Astrocyte of the spinal cord (primary cell): Measurements from ENCODE around the gene KCNQ1.

Source experiments
- DNase-seq: peaks from one replicate; pipeline ENCODE4 v3.0.0; 2011; ENCODE audit warnings: low read depth, low spot score
- H3K4me3 ChIP-seq: 2 replicates; pipeline ENCODE4 v1.5.1; 2011; ENCODE audit warnings: low read depth, mild to moderate bottlenecking, low read length, moderate library complexity
- in situ Hi-C: cut with HindIII; loops from 2 replicates; pipeline ENCODE4 v1.10.0; 2017; ENCODE audit warnings: low sequenced_read_pairs
- TF ChIP-seq, protein P1 (sequence below): IDR thresholded peaks from 2 replicates; pipeline ENCODE4 v1.5.1; 2012; ENCODE audit warnings: low read depth, mild to moderate bottlenecking, low read length, inconsistent platforms

The KCNQ1 gene

DNA sequence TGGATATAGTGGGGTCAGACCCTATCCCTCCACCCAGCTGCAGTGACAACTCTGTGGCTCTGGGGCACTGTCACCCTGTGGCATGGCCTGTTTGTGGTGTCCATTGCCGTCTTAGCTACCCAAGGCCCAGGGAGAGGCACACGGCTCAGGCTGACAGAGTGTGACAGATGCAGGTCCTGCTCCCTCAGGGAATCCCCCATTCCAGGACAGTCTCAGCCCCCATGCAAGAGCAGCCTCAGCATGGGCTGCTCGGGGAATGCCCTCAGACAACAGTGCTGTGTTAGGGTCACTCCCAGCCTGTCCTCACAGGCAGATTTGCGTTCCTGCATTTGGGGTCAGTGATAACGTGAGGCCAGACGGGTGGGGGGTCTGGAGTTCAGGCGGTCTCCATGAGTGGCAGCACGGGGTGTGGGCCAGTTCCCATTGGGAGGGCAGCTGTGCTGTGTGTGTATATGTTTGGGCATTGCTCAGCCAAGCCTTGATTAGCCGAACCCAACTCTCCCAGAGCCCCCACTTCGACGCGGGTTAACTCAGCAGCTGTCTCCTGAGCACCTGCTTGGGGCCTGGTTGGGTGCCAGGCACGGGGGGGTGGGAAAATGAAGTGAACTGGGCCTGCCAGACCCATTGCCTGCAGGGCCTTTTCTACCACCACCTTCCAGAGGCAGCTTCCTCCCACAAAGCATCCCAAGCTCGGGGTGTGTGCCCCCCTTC lies 260.2 kb downstream of the KCNQ1 start:
- in situ Hi-C loops, result no loop called here
- TF ChIP-seq, protein P1, sequence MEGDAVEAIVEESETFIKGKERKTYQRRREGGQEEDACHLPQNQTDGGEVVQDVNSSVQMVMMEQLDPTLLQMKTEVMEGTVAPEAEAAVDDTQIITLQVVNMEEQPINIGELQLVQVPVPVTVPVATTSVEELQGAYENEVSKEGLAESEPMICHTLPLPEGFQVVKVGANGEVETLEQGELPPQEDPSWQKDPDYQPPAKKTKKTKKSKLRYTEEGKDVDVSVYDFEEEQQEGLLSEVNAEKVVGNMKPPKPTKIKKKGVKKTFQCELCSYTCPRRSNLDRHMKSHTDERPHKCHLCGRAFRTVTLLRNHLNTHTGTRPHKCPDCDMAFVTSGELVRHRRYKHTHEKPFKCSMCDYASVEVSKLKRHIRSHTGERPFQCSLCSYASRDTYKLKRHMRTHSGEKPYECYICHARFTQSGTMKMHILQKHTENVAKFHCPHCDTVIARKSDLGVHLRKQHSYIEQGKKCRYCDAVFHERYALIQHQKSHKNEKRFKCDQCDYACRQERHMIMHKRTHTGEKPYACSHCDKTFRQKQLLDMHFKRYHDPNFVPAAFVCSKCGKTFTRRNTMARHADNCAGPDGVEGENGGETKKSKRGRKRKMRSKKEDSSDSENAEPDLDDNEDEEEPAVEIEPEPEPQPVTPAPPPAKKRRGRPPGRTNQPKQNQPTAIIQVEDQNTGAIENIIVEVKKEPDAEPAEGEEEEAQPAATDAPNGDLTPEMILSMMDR, result no peak
- no peak overlapping the region for H3K4me3 ChIP-seq

DNA sequence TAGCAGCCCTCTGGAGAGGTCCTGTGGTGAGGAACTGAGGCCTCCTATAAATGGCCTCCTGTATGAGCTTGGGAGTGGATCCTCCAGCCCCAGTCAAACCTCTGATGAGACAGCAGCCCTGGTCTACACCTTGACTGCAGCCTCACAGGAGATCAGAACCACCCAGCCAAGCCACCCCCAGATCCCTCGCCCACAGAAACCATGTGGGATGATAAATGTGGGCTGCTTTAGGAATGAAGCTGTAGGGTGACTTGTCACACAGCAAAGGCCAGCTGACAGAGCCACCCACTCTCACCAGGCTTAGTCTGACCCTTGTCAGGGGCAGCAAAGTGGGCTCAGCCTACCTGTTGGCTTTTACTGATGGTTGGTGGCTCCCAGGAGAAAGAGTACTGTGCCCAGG lies 261.5 kb downstream of the KCNQ1 start:
- DNase-seq, result no peak
- no peak overlapping the region for H3K4me3 ChIP-seq
- in situ Hi-C loops, result no loop called here
- TF ChIP-seq, protein P1, result no peak

More for the DNA sequence above, 260.2 kb downstream of the KCNQ1 start:
- no peak for DNase-seq

GRCh38 chr11:2707736-2708135 lies 262.9 kb downstream of the KCNQ1 start:
- no peak for DNase-seq
- TF ChIP-seq, protein P1, result no peak
- in situ Hi-C loops, result no loop called here
- no peak overlapping the region for H3K4me3 ChIP-seq

- TF ChIP-seq, protein P1, result no peak
- in situ Hi-C loops, result no loop called here
- DNase-seq, result no peak
These were observed 263.4 kb downstream of the KCNQ1 start for GRCh38 chr11:2708151-2708581.

DNA sequence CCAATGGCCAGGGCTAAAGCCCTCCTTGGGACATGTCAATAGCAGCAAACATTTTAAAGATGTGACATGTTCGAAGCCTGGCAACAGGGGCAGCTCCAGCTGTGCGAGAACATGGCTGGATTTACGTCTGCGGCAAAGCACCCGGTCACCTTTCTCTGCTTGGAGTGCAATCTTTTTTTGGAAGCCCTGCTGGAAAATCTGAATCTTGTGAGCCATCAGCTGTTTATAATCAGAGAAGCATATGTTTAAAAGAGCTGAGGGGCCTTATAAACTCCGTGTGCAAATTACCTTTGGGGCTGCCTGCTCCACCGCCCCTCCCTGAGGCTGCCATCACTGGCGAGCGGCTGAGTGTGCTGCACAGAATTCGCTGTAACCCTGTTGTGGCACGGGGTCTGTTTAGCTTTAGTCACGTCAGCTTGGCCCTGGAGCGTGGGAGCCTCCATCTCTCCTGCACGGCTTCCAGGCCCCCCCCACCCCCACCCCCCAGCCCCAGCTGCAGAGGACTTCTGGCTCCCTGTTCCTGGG lies 264.0 kb downstream of the KCNQ1 start:
- no peak for DNase-seq
- in situ Hi-C loops, result no loop called here
- TF ChIP-seq, protein P1, result no peak
- H3K4me3 ChIP-seq, result no peak overlapping the region

More at GRCh38 chr11:2708151-2708581, 263.4 kb downstream of the KCNQ1 start:
- no peak overlapping the region for H3K4me3 ChIP-seq

DNA sequence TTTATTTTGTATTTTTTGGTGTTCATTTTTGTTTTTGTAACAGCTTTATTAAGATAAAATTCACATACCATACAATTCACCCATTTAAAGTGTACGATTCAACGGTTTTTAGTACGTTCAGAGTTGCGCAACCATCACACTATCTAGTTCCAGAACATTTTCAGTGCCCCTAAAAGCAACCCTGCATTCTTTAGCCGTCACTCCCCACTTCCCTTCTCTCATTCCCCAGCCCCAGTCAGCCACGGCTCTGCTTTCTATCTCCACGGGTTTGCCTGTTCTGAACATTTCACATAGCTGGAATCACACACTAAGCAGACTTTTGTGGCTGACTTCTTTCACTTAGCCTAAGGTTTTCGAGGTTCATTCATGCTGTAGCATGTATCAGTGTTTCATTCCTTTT lies 264.6 kb downstream of the KCNQ1 start:
- TF ChIP-seq, protein P1, result no peak
- no peak overlapping the region for H3K4me3 ChIP-seq
- in situ Hi-C loops, result no loop called here
- DNase-seq, result no peak
